ENCODE data around the gene MTG2.

Gene MTG2

DNA sequence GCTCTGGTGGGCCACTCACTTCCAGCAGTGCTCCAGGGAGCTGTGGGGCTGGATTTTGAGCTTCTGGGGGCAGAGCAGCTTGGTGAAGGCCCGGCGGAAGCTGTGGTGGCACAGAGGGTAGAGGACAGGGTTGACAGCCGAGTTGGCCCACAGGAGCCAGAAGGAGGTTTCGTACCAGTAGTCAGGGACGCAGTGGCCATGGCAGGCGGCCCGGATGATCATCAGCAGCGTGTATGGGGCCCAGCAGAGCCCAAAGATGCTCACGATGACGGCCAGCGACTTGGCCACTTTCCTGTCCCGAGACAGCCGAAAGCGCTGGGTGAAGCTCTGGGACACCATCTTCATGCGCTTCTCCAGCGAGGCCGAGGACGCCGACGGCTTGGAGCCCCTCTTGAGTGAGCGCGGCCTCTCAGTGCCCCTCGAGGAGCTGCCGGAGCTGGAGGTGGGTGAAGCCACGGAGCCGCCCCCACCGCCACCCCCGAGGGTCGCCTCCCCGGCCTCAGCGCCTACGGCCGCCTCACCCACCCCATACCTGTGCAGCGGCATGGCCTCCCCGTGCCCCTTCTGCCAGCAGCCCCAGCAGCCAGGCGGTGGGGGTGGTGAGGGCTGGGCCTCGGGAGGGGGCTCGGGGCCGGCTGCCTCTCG, 33.3 kb downstream of the MTG2 start:
- no peak overlapping the region for H4K12ac ChIP-seq (ENCODE audit: low read depth, low read length)
- no peak overlapping the region for H2BK5ac ChIP-seq (ENCODE audit: low read depth, low read length, poor library complexity)
- H3K79me1 ChIP-seq (ENCODE audit: low read length), result no peaks in the 10 kb centered on the region
- no peak overlapping the region for H3K4me2 ChIP-seq (ENCODE audit: low read length)
- no peak overlapping the region for H3K18ac ChIP-seq (ENCODE audit: low read length)
- H3K23ac ChIP-seq (ENCODE audit: low read length), result no peak overlapping the region
- H3K4me3 ChIP-seq (ENCODE audit: low read depth, low read length), result no peak overlapping the region
- H3K14ac ChIP-seq (ENCODE audit: low read length), result no peak overlapping the region
- H4K91ac ChIP-seq (ENCODE audit: low read depth, low read length), result no peak overlapping the region
- H3K27ac ChIP-seq (ENCODE audit: low read depth, low read length), result no peak overlapping the region
- no peak for DNase-seq
- no peak overlapping the region for H2BK120ac ChIP-seq (ENCODE audit: insufficient read depth, low read length, poor library complexity)
- no peak overlapping the region for H2BK12ac ChIP-seq (ENCODE audit: low read length)
- no peak overlapping the region for H3K4ac ChIP-seq (ENCODE audit: low read depth, low read length)
- H4K8ac ChIP-seq (ENCODE audit: low read depth, low read length), result no peak overlapping the region
- H3K4me1 ChIP-seq (ENCODE audit: control insufficient read depth in 1 of 2, insufficient read depth in 2 of 2, low read length in 2 of 2), result peaks cover 4 to 6% of the 10 kb centered on the region in 2 experiments
- no peaks in the 10 kb centered on the region for H3K79me2 ChIP-seq (ENCODE audit: control insufficient read depth, insufficient read depth, low read length, poor library complexity)
- WGBS (ENCODE audit: extremely low coverage, insufficient coverage, insufficient read length), result no CpG with 5 or more reads among the region's 40 CpGs
- peaks cover 37% of the 10 kb centered on the region for H3K27me3 ChIP-seq (ENCODE audit: insufficient read depth, low read length)
- H3K9me3 ChIP-seq (ENCODE audit: insufficient read depth, low read depth, low read length), result peaks cover 2% of the 10 kb centered on the region
- no peak overlapping the region for H3K9ac ChIP-seq (ENCODE audit: low read length)
- no peak overlapping the region for H2AK5ac ChIP-seq (ENCODE audit: low read length)
- H2AFZ ChIP-seq (ENCODE audit: insufficient read depth, low read length, poor library complexity), result no peak overlapping the region
- no peaks in the 10 kb centered on the region for H3K36me3 ChIP-seq (ENCODE audit: control insufficient read depth in 1 of 2, insufficient read depth in 2 of 2, low read length in 2 of 2)

DNA sequence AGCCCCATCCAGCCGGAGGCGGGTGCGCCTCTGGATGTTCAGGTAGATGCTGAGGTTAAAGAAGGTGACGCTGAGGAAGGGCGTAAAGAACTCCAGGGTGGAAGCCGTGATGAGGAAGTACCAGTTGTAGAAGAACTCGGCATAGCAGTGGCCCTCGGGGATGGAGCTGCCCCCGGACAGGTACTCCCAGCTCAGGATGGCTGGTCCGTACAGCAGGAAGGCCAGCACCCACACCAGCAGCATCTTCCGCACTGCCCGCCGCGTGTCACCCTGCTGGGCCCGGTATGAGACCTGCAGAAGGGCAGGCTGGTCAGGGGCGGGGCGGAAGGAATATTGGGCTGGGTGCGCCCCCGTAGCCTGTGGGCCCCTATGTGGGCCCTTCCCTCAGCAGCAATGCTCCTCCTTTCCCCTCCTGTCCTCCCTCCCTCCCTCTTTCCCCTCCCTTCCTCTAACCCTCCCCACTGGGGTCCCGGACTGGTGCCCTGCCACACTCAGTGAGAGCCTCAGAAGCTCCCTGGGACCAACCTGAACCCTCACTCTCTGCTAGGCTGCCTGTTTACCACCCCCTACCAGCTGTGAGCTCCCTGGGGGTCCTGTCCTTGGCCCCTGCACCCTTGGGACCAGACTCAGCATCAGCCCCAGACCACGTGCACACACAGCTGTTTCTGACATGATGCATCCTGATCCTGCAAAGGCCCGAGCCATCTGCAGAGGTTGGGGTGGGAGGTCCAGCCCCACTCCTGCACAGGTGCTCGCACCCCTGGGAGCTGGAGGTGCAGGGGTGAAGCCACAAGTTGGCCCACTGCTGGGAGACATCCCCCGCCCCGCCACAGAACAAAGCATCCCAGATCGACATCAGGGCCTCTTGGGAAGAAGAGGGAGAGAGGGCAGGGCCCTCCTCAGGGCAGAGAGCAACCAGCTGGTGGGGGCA, 34.1 kb downstream of the MTG2 start:
- H3K79me1 ChIP-seq (ENCODE audit: low read length), result no peaks in the 10 kb centered on the region
- peaks cover 44% of the 10 kb centered on the region for H3K27me3 ChIP-seq (ENCODE audit: insufficient read depth, low read length)
- H4K12ac ChIP-seq (ENCODE audit: low read depth, low read length), result no peak overlapping the region
- H2AK5ac ChIP-seq (ENCODE audit: low read length), result no peak overlapping the region
- no peak overlapping the region for H3K14ac ChIP-seq (ENCODE audit: low read length)
- H4K91ac ChIP-seq (ENCODE audit: low read depth, low read length), result no peak overlapping the region
- H3K4me1 ChIP-seq (ENCODE audit: control insufficient read depth in 1 of 2, insufficient read depth in 2 of 2, low read length in 2 of 2), result peaks cover 4 to 6% of the 10 kb centered on the region in 2 experiments
- H3K9ac ChIP-seq (ENCODE audit: low read length), result no peak overlapping the region
- H3K23ac ChIP-seq (ENCODE audit: low read length), result no peak overlapping the region
- H2BK5ac ChIP-seq (ENCODE audit: low read depth, low read length, poor library complexity), result no peak overlapping the region
- no peak overlapping the region for H2BK120ac ChIP-seq (ENCODE audit: insufficient read depth, low read length, poor library complexity)
- H2BK12ac ChIP-seq (ENCODE audit: low read length), result no peak overlapping the region
- no peaks in the 10 kb centered on the region for H3K36me3 ChIP-seq (ENCODE audit: control insufficient read depth in 1 of 2, insufficient read depth in 2 of 2, low read length in 2 of 2)
- H3K4me3 ChIP-seq (ENCODE audit: low read depth, low read length), result no peak overlapping the region
- no peak overlapping the region for H3K18ac ChIP-seq (ENCODE audit: low read length)
- H3K79me2 ChIP-seq (ENCODE audit: control insufficient read depth, insufficient read depth, low read length, poor library complexity), result no peaks in the 10 kb centered on the region
- H3K27ac ChIP-seq (ENCODE audit: low read depth, low read length), result no peak overlapping the region
- no CpG with 5 or more reads among the region's 26 CpGs for WGBS (ENCODE audit: extremely low coverage, insufficient coverage, insufficient read length)
- H2AFZ ChIP-seq (ENCODE audit: insufficient read depth, low read length, poor library complexity), result no peak overlapping the region
- no peak overlapping the region for H4K8ac ChIP-seq (ENCODE audit: low read depth, low read length)
- no peak overlapping the region for H3K4me2 ChIP-seq (ENCODE audit: low read length)
- no peak overlapping the region for H3K4ac ChIP-seq (ENCODE audit: low read depth, low read length)
- DNase-seq, result no peak
- peaks cover 2% of the 10 kb centered on the region for H3K9me3 ChIP-seq (ENCODE audit: insufficient read depth, low read depth, low read length)

DNA sequence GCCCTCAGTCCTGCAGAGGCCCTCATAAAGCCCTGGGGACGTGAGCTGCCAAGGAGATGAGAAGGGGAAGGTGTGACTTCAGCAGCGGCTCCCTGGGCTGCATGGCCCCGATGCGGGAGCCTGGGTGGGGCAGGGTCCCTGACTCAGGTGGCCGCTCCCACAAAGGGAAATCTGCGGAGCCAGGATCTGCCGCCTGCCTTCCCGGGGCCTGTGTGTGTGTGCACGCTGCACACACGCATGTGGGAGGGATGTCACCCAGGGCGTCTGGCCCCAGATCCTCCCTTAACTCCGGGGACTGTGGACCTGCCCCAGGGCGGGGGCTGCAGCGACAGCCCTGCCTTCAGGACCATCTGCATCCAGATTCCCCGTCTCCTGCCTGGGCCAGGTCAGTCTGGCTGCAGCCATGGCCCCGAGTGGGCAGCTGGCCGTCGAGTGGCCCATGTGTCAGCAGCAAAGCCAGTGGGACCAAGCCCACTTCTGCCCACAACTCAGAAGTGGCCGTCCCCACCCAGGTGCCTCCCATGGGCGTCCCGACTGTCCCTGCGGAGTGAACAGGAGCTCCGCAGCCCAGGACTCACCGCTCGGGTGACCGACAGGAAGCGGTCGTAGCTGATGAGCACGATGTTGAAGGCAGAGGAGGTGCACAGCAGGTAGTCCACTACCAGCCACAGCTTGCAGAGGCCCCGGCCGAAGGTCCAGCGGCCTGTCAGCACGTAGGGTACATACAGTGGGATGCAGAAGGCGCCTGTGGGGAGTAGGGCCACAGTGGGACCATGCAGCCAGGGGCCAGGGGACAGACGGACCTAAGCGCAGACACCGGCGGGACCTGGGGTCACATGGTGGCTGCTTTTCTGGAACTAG, 35.3 kb downstream of the MTG2 start:
- H2BK12ac ChIP-seq (ENCODE audit: low read length), result no peak overlapping the region
- no peak overlapping the region for H3K9ac ChIP-seq (ENCODE audit: low read length)
- no peaks in the 10 kb centered on the region for H3K36me3 ChIP-seq (ENCODE audit: control insufficient read depth in 1 of 2, insufficient read depth in 2 of 2, low read length in 2 of 2)
- no peak overlapping the region for H3K27ac ChIP-seq (ENCODE audit: low read depth, low read length)
- H2BK5ac ChIP-seq (ENCODE audit: low read depth, low read length, poor library complexity), result no peak overlapping the region
- H3K4me1 ChIP-seq (ENCODE audit: control insufficient read depth in 1 of 2, insufficient read depth in 2 of 2, low read length in 2 of 2), result peaks cover 4 to 6% of the 10 kb centered on the region in 2 experiments
- no peak overlapping the region for H3K14ac ChIP-seq (ENCODE audit: low read length)
- no peaks in the 10 kb centered on the region for H3K79me2 ChIP-seq (ENCODE audit: control insufficient read depth, insufficient read depth, low read length, poor library complexity)
- peaks cover 49% of the 10 kb centered on the region for H3K27me3 ChIP-seq (ENCODE audit: insufficient read depth, low read length)
- no peak for DNase-seq
- H2AK5ac ChIP-seq (ENCODE audit: low read length), result no peak overlapping the region
- peaks cover 2% of the 10 kb centered on the region for H3K9me3 ChIP-seq (ENCODE audit: insufficient read depth, low read depth, low read length)
- no CpG with 5 or more reads among the region's 38 CpGs for WGBS (ENCODE audit: extremely low coverage, insufficient coverage, insufficient read length)
- H3K4ac ChIP-seq (ENCODE audit: low read depth, low read length), result no peak overlapping the region
- no peak overlapping the region for H3K23ac ChIP-seq (ENCODE audit: low read length)
- no peak overlapping the region for H2BK120ac ChIP-seq (ENCODE audit: insufficient read depth, low read length, poor library complexity)
- H3K4me2 ChIP-seq (ENCODE audit: low read length), result no peak overlapping the region
- no peak overlapping the region for H4K8ac ChIP-seq (ENCODE audit: low read depth, low read length)
- H3K79me1 ChIP-seq (ENCODE audit: low read length), result no peaks in the 10 kb centered on the region
- no peak overlapping the region for H2AFZ ChIP-seq (ENCODE audit: insufficient read depth, low read length, poor library complexity)
- H3K4me3 ChIP-seq (ENCODE audit: low read depth, low read length), result no peak overlapping the region
- H3K18ac ChIP-seq (ENCODE audit: low read length), result no peak overlapping the region
- H4K12ac ChIP-seq (ENCODE audit: low read depth, low read length), result no peak overlapping the region
- no peak overlapping the region for H4K91ac ChIP-seq (ENCODE audit: low read depth, low read length)

Measured in trophoblast cell (in vitro differentiated cells and primary cell).